Choroid plexus epithelial cell (primary cell): ENCODE results near the gene AOPEP.

ENCODE experiments used
- DNase-seq: peaks from one replicate; pipeline ENCODE4 v3.0.0-alpha.2; 2010; ENCODE audit warnings: low read depth
- H3K4me3 ChIP-seq: 2 replicates; pipeline ENCODE4 v1.5.1; 2011; ENCODE audit warnings: low read depth, mild to moderate bottlenecking, control low read depth, low read length, moderate library complexity
- CTCF ChIP-seq: conservative IDR thresholded peaks from 2 replicates; pipeline ENCODE4 v1.5.1; 2011; ENCODE audit warnings: low read depth, mild to moderate bottlenecking, control low read depth, inconsistent platforms, low read length, moderate library complexity

The AOPEP gene

GRCh38 chr9:95092262-95093072, 366.0 kb downstream of the AOPEP start:
- no peak for TF ChIP-seq CTCF
- H3K4me3 ChIP-seq, result no peak overlapping the region
- DNase-seq, result peak; percentile 96

- TF ChIP-seq CTCF, result no peak
- DNase-seq, result no peak
- no peak overlapping the region for H3K4me3 ChIP-seq
Observed at GRCh38 chr9:95093586-95093985, 367.1 kb downstream of the AOPEP start.

- DNase-seq, result no peak
- no peak for TF ChIP-seq CTCF
- no peak overlapping the region for H3K4me3 ChIP-seq
Observed at GRCh38 chr9:95094002-95094401, 367.5 kb downstream of the AOPEP start.

- H3K4me3 ChIP-seq, result no peak overlapping the region
- TF ChIP-seq CTCF, result no peak
- no peak for DNase-seq
Observed at GRCh38 chr9:95095641-95096355, 369.3 kb downstream of the AOPEP start.

GRCh38 chr9:95096381-95096780, 369.9 kb downstream of the AOPEP start:
- H3K4me3 ChIP-seq, result no peak overlapping the region
- TF ChIP-seq CTCF, result peak; percentile 8
- DNase-seq, result no peak

- no peak overlapping the region for H3K4me3 ChIP-seq
- TF ChIP-seq CTCF, result no peak
- no peak for DNase-seq
Observed at GRCh38 chr9:95096807-95097206, 370.3 kb downstream of the AOPEP start.
